Transverse colon (tissue), 4 donors: Measurements from ENCODE around the gene CR1L.

Experiments
- EP300 ChIP-seq: sonication (generic); formaldehyde crosslinking; IDR thresholded peaks from one replicate; pipeline ENCODE4 v1.6.1; 2017; ENCODE audit warnings: antibody characterized with exemption, low read depth
- POLR2A ChIP-seq: fragments of 450-650 bp; IDR thresholded peaks from one replicate; pipeline ENCODE4 v1.6.1; 2016; ENCODE audit warnings: antibody characterized with exemption, mild to moderate bottlenecking, moderate library complexity
- POLR2AphosphoS5 ChIP-seq, 3 donors: sonication (generic); formaldehyde crosslinking; IDR thresholded peaks; one replicate each; pipeline ENCODE4 v1.6.1; 2016; ENCODE audit warnings: antibody characterized with exemption in 3 of 3
- TF ChIP-seq, protein P1 (sequence below), 5 experiments: fragments of 200-600 bp in 3 of 5; fragments of 450-650 bp in 2 of 5; sonication (generic) in 3 of 5; IDR thresholded peaks; 1 replicate in 2 of 5; 2 replicates in 3 of 5; pipeline ENCODE4 v1.5.1; 2016 to 2017; ENCODE audit warnings: antibody characterized with exemption in 5 of 5, inconsistent platforms in 3 of 5, mild to moderate bottlenecking in 2 of 5, moderate library complexity in 1 of 5

DNA sequence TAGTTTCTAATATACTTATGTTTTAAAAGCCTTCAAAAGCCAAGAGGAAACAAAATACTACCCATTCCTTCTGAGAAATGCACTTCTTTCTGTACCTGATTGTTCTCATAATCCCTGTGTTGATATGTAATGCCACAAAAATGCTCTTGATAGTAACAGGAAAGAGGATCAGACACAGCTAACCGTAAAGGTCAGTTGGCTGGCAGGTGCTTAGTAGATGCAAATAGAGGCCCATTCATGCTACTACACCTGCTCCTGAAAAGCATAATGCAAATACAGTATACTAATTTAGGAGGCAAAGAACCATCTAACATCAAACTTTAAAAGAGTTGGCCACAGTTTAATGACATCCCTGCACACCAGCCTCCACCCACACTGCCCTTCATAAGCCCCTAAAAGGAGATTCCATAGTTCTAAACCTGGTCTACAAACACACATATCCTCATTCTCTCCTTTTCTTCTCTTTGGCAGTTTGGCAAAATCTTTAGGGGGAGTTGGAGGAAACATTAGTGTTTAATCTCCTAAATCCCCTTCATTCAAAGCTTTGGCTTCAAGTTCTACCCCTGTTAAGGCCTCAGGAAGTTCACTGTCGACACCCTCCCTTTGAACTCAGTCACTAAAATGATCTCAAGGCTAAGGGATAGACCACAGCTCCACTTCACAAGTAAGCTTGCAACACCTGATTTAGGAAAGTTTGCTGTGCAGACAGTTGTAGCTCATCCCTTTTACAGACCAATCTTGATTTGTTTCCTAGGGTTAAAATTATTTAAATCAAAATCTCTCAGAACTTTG lies 104.0 kb downstream of the CR1L start:
- TF ChIP-seq, protein P1, sequence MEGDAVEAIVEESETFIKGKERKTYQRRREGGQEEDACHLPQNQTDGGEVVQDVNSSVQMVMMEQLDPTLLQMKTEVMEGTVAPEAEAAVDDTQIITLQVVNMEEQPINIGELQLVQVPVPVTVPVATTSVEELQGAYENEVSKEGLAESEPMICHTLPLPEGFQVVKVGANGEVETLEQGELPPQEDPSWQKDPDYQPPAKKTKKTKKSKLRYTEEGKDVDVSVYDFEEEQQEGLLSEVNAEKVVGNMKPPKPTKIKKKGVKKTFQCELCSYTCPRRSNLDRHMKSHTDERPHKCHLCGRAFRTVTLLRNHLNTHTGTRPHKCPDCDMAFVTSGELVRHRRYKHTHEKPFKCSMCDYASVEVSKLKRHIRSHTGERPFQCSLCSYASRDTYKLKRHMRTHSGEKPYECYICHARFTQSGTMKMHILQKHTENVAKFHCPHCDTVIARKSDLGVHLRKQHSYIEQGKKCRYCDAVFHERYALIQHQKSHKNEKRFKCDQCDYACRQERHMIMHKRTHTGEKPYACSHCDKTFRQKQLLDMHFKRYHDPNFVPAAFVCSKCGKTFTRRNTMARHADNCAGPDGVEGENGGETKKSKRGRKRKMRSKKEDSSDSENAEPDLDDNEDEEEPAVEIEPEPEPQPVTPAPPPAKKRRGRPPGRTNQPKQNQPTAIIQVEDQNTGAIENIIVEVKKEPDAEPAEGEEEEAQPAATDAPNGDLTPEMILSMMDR (IDR thresholded peaks at IDR 0.05): no peak
- no peak for TF ChIP-seq POLR2AphosphoS5 (IDR thresholded peaks at IDR 0.05)
- TF ChIP-seq POLR2A: no peak
- TF ChIP-seq EP300: no peak
